NB4 (cell line): Measurements from ENCODE around the gene ALOX12.

Experiments used
- CTCF ChIP-seq: IDR thresholded peaks from one replicate; pipeline ENCODE4 v1.5.1; 2012; ENCODE audit warnings: low read depth, low read length
- POLR2A ChIP-seq: IDR thresholded peaks from 2 replicates; pipeline ENCODE4 v1.6.1; 2011; ENCODE audit warnings: mild to moderate bottlenecking; ENCODE audit not compliant: insufficient read length; ENCODE audit errors: extremely low read depth

- TF ChIP-seq CTCF (no peak), POLR2A (no peak)
Measured at GRCh38 chr17:7043497-7044198, 47.8 kb downstream of the ALOX12 start, which contains the start of gene SLC16A11.
